Stimulated activated CD8-positive, alpha-beta memory T cell treated with anti-CD3 and anti-CD28 coated beads, Interleukin-2, amount 100 ng/mL, for 1 hour (primary cell): ENCODE results near the gene LINC00305.

ENCODE experiments used
- DNase-seq, 2 donors: peaks; one replicate each; pipeline ENCODE4 v3.0.0-alpha.2; 2020; ENCODE audit warnings: low read depth in 2 of 2

LINC00305 gene

GRCh38 chr18:64148988-64149387 is at the start of gene LINC00305:
Gene LINC00305 (minus strand): TSS chr18:64149088.
- DNase-seq, result no peak

GRCh38 chr18:64191069-64191468 is 42.2 kb upstream of the LINC00305 start:
- DNase-seq, result no peak

- DNase-seq, result no peak
Observed at GRCh38 chr18:64185987-64186386, 37.1 kb upstream of the LINC00305 start.

- no peak for DNase-seq
Observed at GRCh38 chr18:64183665-64184064, 34.8 kb upstream of the LINC00305 start.

GRCh38 chr18:64180617-64181016 is 31.7 kb upstream of the LINC00305 start:
- DNase-seq, result no peak

- no peak for DNase-seq
Observed at GRCh38 chr18:64180171-64180570, 31.3 kb upstream of the LINC00305 start.

GRCh38 chr18:64179556-64180080 is 30.7 kb upstream of the LINC00305 start:
- DNase-seq, result no peak

GRCh38 chr18:64178860-64179259 is 30.0 kb upstream of the LINC00305 start:
- no peak for DNase-seq

GRCh38 chr18:64175432-64175831 is 26.5 kb upstream of the LINC00305 start:
- no peak for DNase-seq

GRCh38 chr18:64171576-64171975 is 22.7 kb upstream of the LINC00305 start:
- DNase-seq, result no peak

- DNase-seq, result no peak
Observed at GRCh38 chr18:64167408-64167925, 18.6 kb upstream of the LINC00305 start.

GRCh38 chr18:64165906-64166305 is 17.0 kb upstream of the LINC00305 start:
- no peak for DNase-seq

- DNase-seq, result no peak
Observed at GRCh38 chr18:64164883-64165282, 16.0 kb upstream of the LINC00305 start.

- DNase-seq, result no peak
Observed at GRCh38 chr18:64149916-64150438, 1.1 kb upstream of the LINC00305 start.

GRCh38 chr18:64142904-64143303 is 6.0 kb downstream of the LINC00305 start:
- DNase-seq, result no peak

- DNase-seq, result no peak
Observed at GRCh38 chr18:64137914-64138313, 11.0 kb downstream of the LINC00305 start.

- DNase-seq, result no peak
Observed at GRCh38 chr18:64134044-64134747, 14.7 kb downstream of the LINC00305 start.

- no peak for DNase-seq
Observed at GRCh38 chr18:64132871-64133270, 16.0 kb downstream of the LINC00305 start.

- DNase-seq, result no peak
Observed at GRCh38 chr18:64131314-64131713, 17.6 kb downstream of the LINC00305 start.

- DNase-seq, result no peak
Observed at GRCh38 chr18:64127172-64127571, 21.7 kb downstream of the LINC00305 start.

GRCh38 chr18:64119916-64120315 is 29.0 kb downstream of the LINC00305 start:
- DNase-seq, result no peak

- no peak for DNase-seq
Observed at GRCh38 chr18:64118406-64118805, 30.5 kb downstream of the LINC00305 start.

- DNase-seq, result no peak
Observed at GRCh38 chr18:64116571-64117175, 32.2 kb downstream of the LINC00305 start.
